HFFc6 (cell line): Measurements from ENCODE around the gene OR10K2. TPM values are rescaled to one million over a fixed set of nuclear protein-coding genes. Genes with fewer than 3 reads are reported as not detected.

Source experiments
- DNase-seq: peaks from one replicate; pipeline ENCODE4 v3.0.0-alpha.2; 2018
- H3K27ac Mint-ChIP-seq: 2 replicates; pipeline ENCODE4 v1.8.0; 2020; ENCODE audit warnings: mild to moderate bottlenecking, mixed read lengths
- H3K27me3 Mint-ChIP-seq: 2 replicates; pipeline ENCODE4 v1.8.0; 2021; ENCODE audit warnings: mild to moderate bottlenecking, moderate library complexity, mixed read lengths; ENCODE audit not compliant: insufficient read depth
- H3K36me3 Mint-ChIP-seq: 2 replicates; pipeline ENCODE4 v1.8.0; 2021; ENCODE audit warnings: low read depth, mixed read lengths
- H3K4me1 Mint-ChIP-seq: 2 replicates; pipeline ENCODE4 v1.8.0; 2020; ENCODE audit warnings: low read depth, mixed read lengths
- H3K4me3 Mint-ChIP-seq: 2 replicates; pipeline ENCODE4 v1.8.0; 2020; ENCODE audit warnings: mild to moderate bottlenecking, moderate library complexity, mixed read lengths
- H3K9me3 Mint-ChIP-seq: 2 replicates; pipeline ENCODE4 v1.8.0; 2020; ENCODE audit warnings: mild to moderate bottlenecking, mixed read lengths
- CTCF ChIP-seq: fragments of 200-600 bp; sonication (generic); IDR thresholded peaks from 2 replicates; pipeline ENCODE4 v1.5.0; 2021; ENCODE audit warnings: antibody characterized with exemption, mild to moderate bottlenecking
- total RNA-seq, 6 experiments: library from RNA; stranded (reverse); fragmentation: NEBNext Ultra II Directional; extraction: Animal tissue kit (Norgen Biotek cat#: 25700); gene quantifications; 2 replicates in 1 of 6; 3 replicates in 5 of 6; pipeline ENCODE4 v1.2.3, GENCODE V29; 2021

Gene OR10K2
- total RNA-seq, 6 experiments from 2014 or later = not detected

GRCh38 chr1:158417586-158417985, 8.5 kb downstream of the OR10K2 start:
- no peaks in the 10 kb centered on the region for H3K4me1 Mint-ChIP-seq
- H3K9me3 Mint-ChIP-seq = peaks cover 28% of the 10 kb centered on the region
- H3K36me3 Mint-ChIP-seq = no peaks in the 10 kb centered on the region
- H3K27ac Mint-ChIP-seq = no peak overlapping the region
- no peaks in the 10 kb centered on the region for H3K27me3 Mint-ChIP-seq
- no peak for DNase-seq
- no peak overlapping the region for H3K4me3 Mint-ChIP-seq
- no peak for TF ChIP-seq CTCF

DNA sequence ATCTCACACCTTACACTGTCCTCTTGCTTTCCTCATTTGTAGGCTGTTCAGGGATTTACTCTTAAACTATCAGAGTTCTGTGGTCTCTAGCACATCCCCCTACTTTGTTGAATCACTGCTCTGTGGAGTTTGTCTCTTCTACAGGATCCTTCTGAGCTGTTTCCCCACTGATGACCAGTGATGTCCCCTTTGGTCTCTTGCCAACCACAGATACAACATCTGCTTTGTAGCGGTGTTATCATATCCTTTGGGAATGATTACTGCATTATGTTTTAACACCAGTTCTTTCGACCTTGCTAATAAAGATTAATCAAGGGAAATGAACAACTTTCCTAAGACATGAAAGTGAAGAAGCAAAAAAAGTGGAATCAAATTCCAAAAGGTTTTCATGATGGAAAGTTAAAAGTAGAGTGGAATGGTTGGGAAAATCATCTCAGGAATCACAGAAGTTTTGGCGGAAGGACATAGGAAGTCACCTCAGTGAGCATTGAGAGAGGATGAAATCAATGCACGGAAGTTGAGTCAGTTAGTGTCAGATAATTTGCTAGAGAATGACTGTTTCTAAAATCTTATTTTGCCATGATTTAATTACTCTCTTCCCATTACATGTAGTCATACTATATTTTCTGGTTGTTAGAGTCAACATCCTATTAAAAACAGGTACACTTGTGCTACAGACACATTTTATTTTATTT, 11.2 kb downstream of the OR10K2 start:
- TF ChIP-seq CTCF = no peak
- H3K27me3 Mint-ChIP-seq = no peaks in the 10 kb centered on the region
- peaks cover 17% of the 10 kb centered on the region for H3K9me3 Mint-ChIP-seq

DNA sequence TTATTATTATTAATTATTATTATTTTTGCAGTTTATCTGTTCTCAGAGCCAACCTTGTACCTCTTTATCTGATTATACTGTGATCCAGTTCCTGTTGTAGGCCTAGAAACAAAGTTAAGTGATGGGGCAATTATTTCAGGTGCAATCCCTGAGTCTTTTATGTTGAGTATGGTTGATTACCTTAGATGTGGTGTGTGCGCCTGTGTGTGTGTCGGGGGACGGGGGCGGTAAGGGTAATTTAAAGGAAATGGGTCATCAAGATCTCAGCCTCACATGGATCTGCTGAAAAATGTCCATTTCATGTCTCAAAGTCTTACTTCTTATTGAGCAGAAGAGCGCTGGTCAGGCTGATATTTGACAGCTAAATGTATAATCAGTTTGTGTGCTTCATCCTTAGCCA, 18.9 kb downstream of the OR10K2 start:
- TF ChIP-seq CTCF = no peak
- H3K36me3 Mint-ChIP-seq = no peaks in the 10 kb centered on the region
- H3K27me3 Mint-ChIP-seq = no peaks in the 10 kb centered on the region; the same call in 1 of the 2 replicates
- no peak overlapping the region for H3K4me3 Mint-ChIP-seq
- DNase-seq = no peak
- H3K4me1 Mint-ChIP-seq = no peaks in the 10 kb centered on the region
- H3K27ac Mint-ChIP-seq = no peak overlapping the region
- H3K9me3 Mint-ChIP-seq = peaks cover 23% of the 10 kb centered on the region

More for the DNA sequence above, 11.2 kb downstream of the OR10K2 start:
- H3K27ac Mint-ChIP-seq = no peak overlapping the region
- no peaks in the 10 kb centered on the region for H3K4me1 Mint-ChIP-seq
- H3K36me3 Mint-ChIP-seq = no peaks in the 10 kb centered on the region
- H3K4me3 Mint-ChIP-seq = no peak overlapping the region
- DNase-seq = no peak

DNA sequence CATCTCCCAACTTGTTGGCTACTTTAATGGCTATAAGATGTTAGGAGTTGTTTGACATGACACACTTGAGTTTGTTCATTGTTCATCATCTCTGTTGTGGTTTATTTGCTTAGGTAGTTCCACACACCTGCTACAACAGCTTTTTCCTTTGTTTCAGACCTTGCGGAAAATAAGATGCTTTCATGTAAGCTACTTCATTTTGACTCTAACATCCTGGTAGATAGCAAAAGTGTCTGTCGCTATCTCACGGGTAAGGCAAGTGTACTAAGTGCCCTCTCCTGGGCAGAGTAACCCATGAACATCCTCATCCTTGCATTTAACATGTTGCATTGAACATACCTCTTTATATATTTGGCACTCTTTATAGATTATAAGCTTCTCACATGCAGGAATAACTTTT, 25.2 kb downstream of the OR10K2 start:
- no peak for TF ChIP-seq CTCF
- no peaks in the 10 kb centered on the region for H3K36me3 Mint-ChIP-seq
- DNase-seq = no peak
- no peaks in the 10 kb centered on the region; the same call in 1 of the 2 replicates for H3K27me3 Mint-ChIP-seq
- peaks cover 23% of the 10 kb centered on the region for H3K9me3 Mint-ChIP-seq
- H3K27ac Mint-ChIP-seq = no peak overlapping the region
- no peaks in the 10 kb centered on the region for H3K4me1 Mint-ChIP-seq
- no peak overlapping the region for H3K4me3 Mint-ChIP-seq

GRCh38 chr1:158398818-158399514, 27.1 kb downstream of the OR10K2 start, which contains the start of gene OR10T2:
Gene OR10T2, minus strand, starts transcription at chr1:158399466. Its CDS starts 0 bp downstream, at chr1:158399466.
- no peak within 1 kb of the TSS for H3K27ac Mint-ChIP-seq
- H3K4me1 Mint-ChIP-seq = no peaks in the 10 kb centered on the region
- no peak for DNase-seq
- no peaks in the 10 kb centered on the region; the same call in 1 of the 2 replicates for H3K27me3 Mint-ChIP-seq
- H3K36me3 Mint-ChIP-seq = no peaks in the 10 kb centered on the region
- no peak within 1 kb of the TSS; the same call in 1 of the 2 replicates for H3K4me3 Mint-ChIP-seq
- TF ChIP-seq CTCF = no peak
- peaks cover 16% of the 10 kb centered on the region for H3K9me3 Mint-ChIP-seq
